Hepatocyte (in vitro differentiated cells): Measurements from ENCODE around the gene LRBA. TPM values are rescaled to one million over a fixed set of nuclear protein-coding genes. Genes with fewer than 3 reads are reported as not detected.
A peak's percentile ranks its signal among the peaks of the same experiment; 100 is the strongest.

ENCODE experiments used
- DNase-seq: peaks from one replicate; pipeline ENCODE4 v3.0.0-alpha.2; 2016; ENCODE audit warnings: low spot score
- H2AFZ ChIP-seq: fragments of 200-600 bp; sonication (generic); 2 replicates; pipeline ENCODE4 v1.6.0; 2016; ENCODE audit warnings: antibody characterized with exemption, mild to moderate bottlenecking
- H3K27ac ChIP-seq: fragments of 200-600 bp; sonication (generic); 2 replicates; pipeline ENCODE4 v1.5.1; 2016; ENCODE audit warnings: mild to moderate bottlenecking
- H3K27me3 ChIP-seq: fragments of 200-600 bp; sonication (generic); 2 replicates; pipeline ENCODE4 v1.6.1; 2016
- H3K36me3 ChIP-seq: fragments of 200-600 bp; sonication (generic); replicated peaks from 2 replicates; pipeline ENCODE4 v1.5.1; 2016; ENCODE audit warnings: low read depth; ENCODE audit not compliant: insufficient read depth
- H3K4me1 ChIP-seq: fragments of 200-600 bp; sonication (generic); 2 replicates; pipeline ENCODE4 v1.5.1; 2016; ENCODE audit warnings: mild to moderate bottlenecking, moderate library complexity; ENCODE audit not compliant: insufficient read depth
- H3K4me2 ChIP-seq: fragments of 200-600 bp; sonication (generic); 2 replicates; pipeline ENCODE4 v1.6.0; 2016
- H3K4me3 ChIP-seq: fragments of 200-600 bp; sonication (generic); 2 replicates; pipeline ENCODE4 v1.5.1; 2016; ENCODE audit warnings: mild to moderate bottlenecking
- H3K79me2 ChIP-seq: fragments of 200-600 bp; sonication (generic); 2 replicates; pipeline ENCODE4 v1.6.0; 2017; ENCODE audit warnings: mild to moderate bottlenecking
- H3K9me2 ChIP-seq: fragments of 200-600 bp; sonication (generic); replicated peaks from 2 replicates; pipeline ENCODE4 v1.6.0; 2017; ENCODE audit warnings: mild to moderate bottlenecking; ENCODE audit not compliant: insufficient read depth
- H3K9me3 ChIP-seq: fragments of 200-600 bp; sonication (generic); 2 replicates; pipeline ENCODE4 v1.5.1; 2016; ENCODE audit warnings: low read depth, mild to moderate bottlenecking
- H4K20me1 ChIP-seq: fragments of 200-600 bp; sonication (generic); 2 replicates; pipeline ENCODE4 v1.6.0; 2016; ENCODE audit warnings: mild to moderate bottlenecking; ENCODE audit not compliant: insufficient read depth, poor library complexity, severe bottlenecking
- EZH2 ChIP-seq: fragments of 200-600 bp; sonication (generic); IDR thresholded peaks from 2 replicates; pipeline ENCODE4 v1.6.1; 2016; ENCODE audit warnings: antibody characterized with exemption, mild to moderate bottlenecking, borderline replicate concordance
- EZH2phosphoT487 ChIP-seq: fragments of 200-600 bp; sonication (generic); IDR thresholded peaks from one replicate; pipeline ENCODE4 v1.6.1; 2018; ENCODE audit warnings: antibody characterized with exemption, mild to moderate bottlenecking, low read depth, moderate library complexity; ENCODE audit not compliant: unreplicated experiment, severe bottlenecking
- WGBS: methylation state at CpG from one replicate; pipeline ENCODE4 v1.1.6; 2016; ENCODE audit warnings: low lambda C conversion rate; ENCODE audit errors: missing lambda C conversion rate; 5-methylcytosine and 5-hydroxymethylcytosine counted together
- polyA plus RNA-seq: library from polyadenylated mRNA; unstranded; fragments of >200 nt; fragmentation: Nextera tagmentation; extraction: Ambion mirVana; gene quantifications from 2 replicates; pipeline ENCODE4 v1.2.1, GENCODE V29; 2016
- total RNA-seq: library from RNA; depleted of rRNA; stranded (reverse); fragments of >200 nt; gene quantifications from 2 replicates; pipeline ENCODE4 v1.2.3, GENCODE V29; 2014
- TF ChIP-seq, protein P1 (sequence below): fragments of 200-600 bp; sonication (generic); IDR thresholded peaks from 2 replicates; pipeline ENCODE4 v1.5.1; 2016; ENCODE audit warnings: antibody characterized with exemption, mild to moderate bottlenecking; ENCODE audit not compliant: poor library complexity

The LRBA gene
- total and polyA plus RNA-seq, 2 experiments from 2014 or later: 14.1 to 69.4 TPM

DNA sequence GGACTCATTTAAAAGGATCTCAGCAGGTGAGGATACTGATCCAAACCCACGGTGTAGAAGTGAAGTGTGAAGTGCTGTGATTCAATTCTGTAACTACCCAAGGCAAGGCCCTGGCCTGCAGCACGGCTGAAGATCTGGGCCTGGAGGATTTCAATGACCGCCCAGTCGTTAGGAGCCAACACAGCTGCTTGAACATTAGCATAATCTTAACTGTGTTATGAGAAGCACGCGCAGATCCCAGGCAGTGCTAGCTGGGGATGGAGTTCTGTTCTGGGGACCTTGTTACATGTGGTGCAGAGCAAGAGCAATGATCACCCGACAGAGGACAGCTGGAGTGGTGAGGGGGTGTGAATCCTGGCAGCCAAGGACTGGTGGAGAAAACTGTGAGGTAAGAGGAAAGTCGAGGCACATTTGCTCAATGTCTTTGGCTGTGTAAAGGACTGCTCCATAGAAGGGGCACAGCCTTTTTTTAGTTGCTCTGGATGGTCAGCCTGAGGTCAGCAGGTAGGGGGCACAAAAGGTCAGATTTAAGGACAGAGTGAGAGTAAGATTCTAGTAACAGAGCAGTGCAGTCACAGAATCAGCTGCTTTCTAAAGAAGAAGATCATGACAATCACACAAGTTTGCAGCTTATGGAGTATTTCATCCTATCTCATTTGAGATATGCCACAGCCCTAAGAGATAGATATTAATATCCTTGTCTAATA is 755.1 kb downstream of the LRBA start:
- H3K27ac ChIP-seq: no peak overlapping the region
- no peaks in the 10 kb centered on the region for H3K27me3 ChIP-seq
- H3K4me2 ChIP-seq: no peak overlapping the region
- DNase-seq: no peak
- H3K36me3 ChIP-seq: no peaks in the 10 kb centered on the region
- H3K9me2 ChIP-seq: no peaks in the 10 kb centered on the region
- no peaks in the 10 kb centered on the region for H3K79me2 ChIP-seq
- no peaks in the 10 kb centered on the region for H4K20me1 ChIP-seq
- TF ChIP-seq, protein P1, sequence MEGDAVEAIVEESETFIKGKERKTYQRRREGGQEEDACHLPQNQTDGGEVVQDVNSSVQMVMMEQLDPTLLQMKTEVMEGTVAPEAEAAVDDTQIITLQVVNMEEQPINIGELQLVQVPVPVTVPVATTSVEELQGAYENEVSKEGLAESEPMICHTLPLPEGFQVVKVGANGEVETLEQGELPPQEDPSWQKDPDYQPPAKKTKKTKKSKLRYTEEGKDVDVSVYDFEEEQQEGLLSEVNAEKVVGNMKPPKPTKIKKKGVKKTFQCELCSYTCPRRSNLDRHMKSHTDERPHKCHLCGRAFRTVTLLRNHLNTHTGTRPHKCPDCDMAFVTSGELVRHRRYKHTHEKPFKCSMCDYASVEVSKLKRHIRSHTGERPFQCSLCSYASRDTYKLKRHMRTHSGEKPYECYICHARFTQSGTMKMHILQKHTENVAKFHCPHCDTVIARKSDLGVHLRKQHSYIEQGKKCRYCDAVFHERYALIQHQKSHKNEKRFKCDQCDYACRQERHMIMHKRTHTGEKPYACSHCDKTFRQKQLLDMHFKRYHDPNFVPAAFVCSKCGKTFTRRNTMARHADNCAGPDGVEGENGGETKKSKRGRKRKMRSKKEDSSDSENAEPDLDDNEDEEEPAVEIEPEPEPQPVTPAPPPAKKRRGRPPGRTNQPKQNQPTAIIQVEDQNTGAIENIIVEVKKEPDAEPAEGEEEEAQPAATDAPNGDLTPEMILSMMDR: no peak
- TF ChIP-seq EZH2 (no peak), EZH2phosphoT487 (no peak)
- H2AFZ ChIP-seq: no peak overlapping the region
- H3K4me3 ChIP-seq: no peak overlapping the region
- H3K4me1 ChIP-seq: peaks cover 23% of the 10 kb centered on the region
- 75% methylated on average over 8 of the region's 8 CpGs for whole genome bisulfite sequencing
- H3K9me3 ChIP-seq: no peaks in the 10 kb centered on the region

DNA sequence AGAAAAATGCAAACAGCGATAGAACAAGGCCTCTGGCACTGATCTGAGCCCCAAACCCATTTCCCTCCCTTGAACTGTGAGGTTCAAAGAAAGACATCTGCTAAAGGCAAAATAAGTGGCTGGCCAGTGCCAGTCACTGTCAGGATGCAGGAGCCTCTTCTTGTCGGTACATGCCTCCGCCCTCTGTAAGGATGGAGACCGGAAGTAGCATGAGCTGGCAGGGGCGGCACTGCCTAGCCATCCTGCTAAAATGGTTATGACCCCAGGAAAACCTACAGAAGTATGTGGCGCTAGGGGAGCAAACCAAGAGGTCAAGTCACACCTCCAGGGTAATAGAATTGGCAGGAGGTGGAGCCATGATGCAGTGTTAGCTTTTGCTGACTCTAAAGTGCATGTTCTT is 756.5 kb downstream of the LRBA start:
- Histone ChIP-seq H3K4me3 (no peak overlapping the region), H3K27ac (no peak overlapping the region), H3K4me2 (no peak overlapping the region), H3K27me3 (no peaks in the 10 kb centered on the region), H3K4me1 (peaks cover 15% of the 10 kb centered on the region), H3K79me2 (no peaks in the 10 kb centered on the region), H3K36me3 (no peaks in the 10 kb centered on the region), H4K20me1 (no peaks in the 10 kb centered on the region), H3K9me2 (no peaks in the 10 kb centered on the region), H2AFZ (no peak overlapping the region), H3K9me3 (no peaks in the 10 kb centered on the region)
- 96% methylated on average over 6 of the region's 6 CpGs for WGBS
- DNase-seq: no peak
- TF ChIP-seq, protein P1: no peak
- no peak for TF ChIP-seq EZH2

DNA sequence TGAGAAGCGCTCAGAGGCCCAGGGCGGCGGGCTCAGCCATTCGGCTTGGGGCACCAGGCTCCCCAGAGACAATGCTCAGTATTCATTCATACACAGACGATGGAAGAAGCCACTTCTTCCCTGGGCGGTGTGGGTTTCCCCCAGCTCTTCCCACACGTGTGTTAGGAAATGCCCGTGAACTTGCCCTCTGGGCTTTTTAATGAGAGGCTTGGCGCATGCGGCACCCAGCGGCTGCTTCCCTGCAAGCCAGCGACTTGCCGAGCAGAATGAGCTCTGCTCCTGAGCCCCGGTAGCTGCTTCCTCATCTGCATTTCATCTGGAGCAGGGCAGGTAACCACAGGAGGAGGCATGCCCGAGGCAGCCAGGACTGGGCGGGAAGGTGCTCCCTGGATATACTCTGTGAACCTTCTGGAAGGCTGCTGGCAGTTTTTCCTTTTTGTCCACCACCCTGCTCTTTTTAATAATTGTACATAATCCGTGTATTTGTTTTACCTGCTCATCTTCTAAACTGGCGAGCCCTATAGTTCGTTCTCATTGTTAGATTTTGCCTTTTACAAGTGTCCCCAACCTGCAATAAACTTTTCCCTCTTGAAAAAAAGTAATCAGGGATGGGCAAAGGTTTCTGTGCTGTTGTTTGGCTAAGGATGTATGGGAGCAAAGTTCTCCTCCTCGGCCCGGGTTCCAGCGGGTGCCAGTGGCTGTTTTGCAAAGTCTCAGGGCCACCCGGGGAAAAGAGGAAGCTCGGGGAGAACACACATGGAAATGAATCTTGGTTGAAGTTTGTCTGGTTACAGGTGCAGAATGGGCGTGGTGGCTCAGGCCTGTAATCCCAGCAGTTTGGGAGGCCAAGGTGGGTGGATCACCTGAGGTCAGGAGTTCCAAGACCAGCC is 758.0 kb downstream of the LRBA start:
- Histone ChIP-seq H2AFZ (no peak overlapping the region), H3K4me2 (peak overlapping the region; percentile 53), H3K27me3 (no peaks in the 10 kb centered on the region), H3K4me1 (peaks cover 15% of the 10 kb centered on the region), H3K36me3 (no peaks in the 10 kb centered on the region), H3K27ac (peak overlapping the region; percentile 60), H4K20me1 (no peaks in the 10 kb centered on the region), H3K9me2 (no peaks in the 10 kb centered on the region), H3K79me2 (no peaks in the 10 kb centered on the region), H3K4me3 (no peak overlapping the region), H3K9me3 (no peaks in the 10 kb centered on the region)
- TF ChIP-seq, protein P1: peak; percentile 4
- TF ChIP-seq EZH2 (no peak), EZH2phosphoT487 (no peak)
- 54% methylated on average over 25 of the region's 25 CpGs for WGBS
- peak; percentile 62 for DNase-seq
